Neural cell (in vitro differentiated cells): ENCODE measurements around the gene HES4.

Experiments used
- EP300 ChIP-seq: fragments of 450-650 bp; conservative IDR thresholded peaks from 2 replicates; pipeline ENCODE4 v1.6.1; 2014; ENCODE audit warnings: antibody characterized with exemption, mild to moderate bottlenecking, moderate library complexity; ENCODE audit not compliant: poor library complexity, severe bottlenecking
- EZH2 ChIP-seq: fragments of 200-600, 300-800 bp; shearing (Covaris generic), sonication (generic); IDR thresholded peaks from 2 replicates; pipeline ENCODE4 v1.6.1; 2014; ENCODE audit warnings: antibody characterized with exemption, low read length, borderline replicate concordance, mild to moderate bottlenecking; ENCODE audit not compliant: insufficient read depth, poor library complexity, severe bottlenecking
- MXI1 ChIP-seq: fragments of 450-650 bp; conservative IDR thresholded peaks from 2 replicates; pipeline ENCODE4 v1.6.1; 2014; ENCODE audit warnings: antibody characterized with exemption, mild to moderate bottlenecking; ENCODE audit not compliant: poor library complexity, severe bottlenecking
- POLR2AphosphoS5 ChIP-seq: IDR thresholded peaks from 2 replicates; pipeline ENCODE4 v1.6.1; 2012
- RAD21 ChIP-seq: fragments of 450-650 bp; conservative IDR thresholded peaks from 2 replicates; pipeline ENCODE4 v1.6.1; 2014; ENCODE audit warnings: antibody characterized with exemption, mild to moderate bottlenecking, moderate library complexity
- SMC3 ChIP-seq: fragments of 450-650 bp; conservative IDR thresholded peaks from 2 replicates; pipeline ENCODE4 v1.6.1; 2014; ENCODE audit warnings: antibody characterized with exemption, mild to moderate bottlenecking, moderate library complexity; ENCODE audit not compliant: poor library complexity
- TAF1 ChIP-seq: IDR thresholded peaks from 2 replicates; pipeline ENCODE4 v1.6.1; 2012; ENCODE audit warnings: low read depth
- TF ChIP-seq, protein P1 (sequence below): fragments of 450-650 bp; IDR thresholded peaks from 2 replicates; pipeline ENCODE4 v1.5.1; 2014; ENCODE audit warnings: antibody characterized with exemption, mild to moderate bottlenecking, moderate library complexity; ENCODE audit not compliant: poor library complexity, severe bottlenecking

- TF ChIP-seq POLR2AphosphoS5 (no peak), RAD21 (no peak), EP300 (no peak), SMC3 (no peak), TAF1 (no peak), EZH2 (no peak), MXI1 (no peak)
- TF ChIP-seq, protein P1, sequence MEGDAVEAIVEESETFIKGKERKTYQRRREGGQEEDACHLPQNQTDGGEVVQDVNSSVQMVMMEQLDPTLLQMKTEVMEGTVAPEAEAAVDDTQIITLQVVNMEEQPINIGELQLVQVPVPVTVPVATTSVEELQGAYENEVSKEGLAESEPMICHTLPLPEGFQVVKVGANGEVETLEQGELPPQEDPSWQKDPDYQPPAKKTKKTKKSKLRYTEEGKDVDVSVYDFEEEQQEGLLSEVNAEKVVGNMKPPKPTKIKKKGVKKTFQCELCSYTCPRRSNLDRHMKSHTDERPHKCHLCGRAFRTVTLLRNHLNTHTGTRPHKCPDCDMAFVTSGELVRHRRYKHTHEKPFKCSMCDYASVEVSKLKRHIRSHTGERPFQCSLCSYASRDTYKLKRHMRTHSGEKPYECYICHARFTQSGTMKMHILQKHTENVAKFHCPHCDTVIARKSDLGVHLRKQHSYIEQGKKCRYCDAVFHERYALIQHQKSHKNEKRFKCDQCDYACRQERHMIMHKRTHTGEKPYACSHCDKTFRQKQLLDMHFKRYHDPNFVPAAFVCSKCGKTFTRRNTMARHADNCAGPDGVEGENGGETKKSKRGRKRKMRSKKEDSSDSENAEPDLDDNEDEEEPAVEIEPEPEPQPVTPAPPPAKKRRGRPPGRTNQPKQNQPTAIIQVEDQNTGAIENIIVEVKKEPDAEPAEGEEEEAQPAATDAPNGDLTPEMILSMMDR = no peak
Measured at GRCh38 chr1:959731-960362, 40.0 kb downstream of the HES4 start.
